Measurements from ENCODE around the gene ABCC2.

ABCC2 gene

DNA sequence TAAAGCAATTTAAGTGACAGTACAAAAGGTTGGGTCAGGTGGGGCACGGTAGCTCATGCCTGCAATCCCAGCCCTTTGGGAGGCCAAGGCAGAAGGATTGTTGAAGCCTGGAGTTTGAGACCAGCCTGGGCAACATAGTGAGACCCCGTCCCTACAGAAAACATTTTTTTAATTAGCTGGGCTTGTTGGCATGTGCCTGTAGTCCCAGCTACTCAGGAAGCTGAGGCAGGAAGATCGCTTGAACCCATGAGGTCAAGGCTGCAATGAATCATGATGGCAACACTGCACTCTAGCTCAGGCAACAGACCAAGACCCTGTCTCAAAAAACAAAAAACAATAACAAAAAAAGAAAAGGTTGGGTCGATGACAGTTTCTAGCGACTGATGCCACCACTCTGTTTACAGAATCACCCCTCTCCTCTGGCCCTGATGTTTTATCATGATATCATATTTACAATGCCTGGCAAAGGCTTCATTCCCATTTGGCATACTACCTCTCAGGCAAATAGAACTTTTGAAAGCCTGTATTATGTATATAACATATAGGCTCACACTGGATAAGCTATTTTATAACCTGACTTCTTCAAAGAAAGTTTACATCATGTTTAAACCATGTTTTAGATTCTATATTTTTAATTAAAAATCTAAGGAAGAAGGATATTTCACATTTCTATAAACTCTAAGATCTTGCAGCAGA, 558 bp upstream of the ABCC2 start:
- ChIA-PET POLR2A (no interaction called here), CTCF (interaction anchor here (1.2 kb wide), 1 partner anchor 64 kb away, joined by 4 read pairs; no protein-coding TSS in a partner anchor)
- TF ChIP-seq, protein P1, sequence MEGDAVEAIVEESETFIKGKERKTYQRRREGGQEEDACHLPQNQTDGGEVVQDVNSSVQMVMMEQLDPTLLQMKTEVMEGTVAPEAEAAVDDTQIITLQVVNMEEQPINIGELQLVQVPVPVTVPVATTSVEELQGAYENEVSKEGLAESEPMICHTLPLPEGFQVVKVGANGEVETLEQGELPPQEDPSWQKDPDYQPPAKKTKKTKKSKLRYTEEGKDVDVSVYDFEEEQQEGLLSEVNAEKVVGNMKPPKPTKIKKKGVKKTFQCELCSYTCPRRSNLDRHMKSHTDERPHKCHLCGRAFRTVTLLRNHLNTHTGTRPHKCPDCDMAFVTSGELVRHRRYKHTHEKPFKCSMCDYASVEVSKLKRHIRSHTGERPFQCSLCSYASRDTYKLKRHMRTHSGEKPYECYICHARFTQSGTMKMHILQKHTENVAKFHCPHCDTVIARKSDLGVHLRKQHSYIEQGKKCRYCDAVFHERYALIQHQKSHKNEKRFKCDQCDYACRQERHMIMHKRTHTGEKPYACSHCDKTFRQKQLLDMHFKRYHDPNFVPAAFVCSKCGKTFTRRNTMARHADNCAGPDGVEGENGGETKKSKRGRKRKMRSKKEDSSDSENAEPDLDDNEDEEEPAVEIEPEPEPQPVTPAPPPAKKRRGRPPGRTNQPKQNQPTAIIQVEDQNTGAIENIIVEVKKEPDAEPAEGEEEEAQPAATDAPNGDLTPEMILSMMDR (IDR thresholded peaks at IDR 0.05; ENCODE audit: insufficient read depth, low read length, missing control alignments), result no peak
- H3K4me3 ChIP-seq (ENCODE audit: low read depth, low read length), result no peak overlapping the region
- DNase-seq (ENCODE audit: low read depth, low spot score), result no peak

DNA sequence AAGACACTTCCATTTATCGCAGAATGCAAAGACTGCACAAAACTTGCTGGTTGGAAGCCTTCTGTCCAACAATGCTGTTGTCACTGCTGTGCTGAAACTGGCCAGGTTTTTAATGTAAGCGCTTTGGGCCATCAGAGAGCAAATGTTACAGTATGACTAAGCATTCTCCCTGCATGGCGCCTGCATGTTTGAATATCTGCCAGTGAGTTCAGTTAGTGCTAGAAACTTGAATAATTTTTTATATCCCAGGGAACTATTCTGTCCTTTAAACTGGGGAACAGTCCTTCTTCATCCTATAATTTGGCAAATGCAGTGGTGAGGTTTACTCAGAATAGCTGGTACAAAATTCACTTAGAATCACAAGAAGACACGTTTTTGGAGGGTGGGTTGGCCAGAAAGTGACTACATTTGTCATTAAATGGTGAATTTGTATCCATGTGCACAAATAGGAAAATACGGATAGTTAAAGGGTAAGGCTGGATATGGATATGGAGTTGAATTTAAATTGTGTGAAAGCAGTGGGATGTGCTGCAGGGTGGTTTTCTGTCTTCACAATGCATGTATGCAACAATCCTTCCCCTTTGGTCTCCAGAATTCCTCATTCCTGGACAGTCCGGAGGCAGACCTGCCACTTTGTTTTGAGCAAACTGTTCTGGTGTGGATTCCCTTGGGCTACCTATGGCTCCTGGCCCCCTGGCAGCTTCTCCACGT, 1.7 kb downstream of the ABCC2 start:
- ChIA-PET POLR2A (no interaction called here), CTCF (interaction anchor here (1.0 kb wide), 2 partner anchors 10 to 61 kb away, joined by 3 to 4 read pairs; no protein-coding TSS in a partner anchor)
- peak; percentile 53 for DNase-seq (ENCODE audit: low read depth, low spot score)
- no peak overlapping the region for H3K4me3 ChIP-seq (ENCODE audit: low read depth, low read length)
- TF ChIP-seq, protein P1 (IDR thresholded peaks at IDR 0.05; ENCODE audit: insufficient read depth, low read length, missing control alignments), result no peak

DNA sequence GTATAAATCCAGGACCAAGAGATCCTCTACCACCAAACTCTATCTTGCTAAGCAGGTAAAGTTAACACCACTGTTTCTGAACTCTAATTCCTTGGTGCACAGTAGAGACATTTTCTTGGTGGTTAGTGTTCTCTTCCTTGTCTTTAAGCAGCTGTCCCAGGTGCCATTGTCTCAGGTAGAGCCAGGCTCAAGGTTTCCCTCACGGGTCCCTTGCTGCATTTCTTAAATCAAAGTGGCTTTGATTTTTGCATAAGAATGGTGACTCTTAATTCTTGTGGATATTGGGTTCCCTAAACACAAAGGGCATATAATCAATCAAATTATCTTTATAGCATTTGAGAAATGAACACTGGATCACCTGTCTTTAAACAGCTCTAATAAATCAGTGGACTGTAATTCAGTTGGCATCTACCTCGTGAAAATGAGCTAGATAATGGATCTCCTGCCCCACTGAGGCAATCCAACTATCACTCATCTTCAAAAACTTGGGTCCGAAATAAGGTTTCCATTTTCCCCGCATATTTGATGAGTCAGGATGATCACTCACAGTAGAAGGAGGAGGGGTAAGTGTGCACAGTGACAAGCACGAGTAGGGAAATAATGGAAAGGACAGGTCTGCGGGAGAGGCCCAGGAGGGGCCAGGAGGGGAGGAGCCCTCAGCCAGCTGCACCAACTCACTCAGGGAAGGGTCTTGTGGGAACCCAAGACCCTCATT, 2.4 kb downstream of the ABCC2 start:
- no peak for DNase-seq (ENCODE audit: low read depth, low spot score)

DNA sequence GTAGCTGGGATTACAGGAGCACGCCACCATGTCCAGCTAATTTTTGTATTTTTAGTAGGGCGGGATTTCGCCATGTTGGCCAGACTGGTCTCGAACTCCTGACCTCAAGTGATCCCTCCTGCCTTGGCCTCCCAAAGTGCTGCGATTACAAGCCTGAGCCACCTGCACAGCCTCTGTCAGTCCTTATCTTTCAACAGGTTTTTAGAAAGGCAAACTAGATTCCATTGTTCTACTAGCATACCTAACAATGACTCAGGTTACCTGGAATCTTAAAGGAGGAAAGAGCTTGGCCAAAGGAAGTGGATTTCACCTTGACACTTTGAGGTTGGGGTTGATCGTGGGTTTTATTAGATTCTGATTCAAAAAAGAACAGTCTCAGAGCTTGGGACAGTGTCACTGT, 3.2 kb downstream of the ABCC2 start:
- TF ChIP-seq, protein P1 (IDR thresholded peaks at IDR 0.05; ENCODE audit: insufficient read depth, low read length, missing control alignments), result no peak
- ChIA-PET CTCF (interaction anchor here (0.7 to 1.4 kb wide), 3 partner anchors 12 to 61 kb away, joined by 3 to 10 read pairs (median 4); no protein-coding TSS in a partner anchor), POLR2A (no interaction called here)
- DNase-seq (ENCODE audit: low read depth, low spot score), result no peak
- no peak overlapping the region for H3K4me3 ChIP-seq (ENCODE audit: low read depth, low read length)

More for the DNA sequence above, 2.4 kb downstream of the ABCC2 start:
- TF ChIP-seq, protein P1 (IDR thresholded peaks at IDR 0.05; ENCODE audit: insufficient read depth, low read length, missing control alignments), result no peak
- ChIA-PET CTCF (interaction anchor here (1.0 kb wide), 2 partner anchors 11 to 61 kb away, joined by 3 to 4 read pairs; no protein-coding TSS in a partner anchor), POLR2A (no interaction called here)
- H3K4me3 ChIP-seq (ENCODE audit: low read depth, low read length), result no peak overlapping the region

DNA sequence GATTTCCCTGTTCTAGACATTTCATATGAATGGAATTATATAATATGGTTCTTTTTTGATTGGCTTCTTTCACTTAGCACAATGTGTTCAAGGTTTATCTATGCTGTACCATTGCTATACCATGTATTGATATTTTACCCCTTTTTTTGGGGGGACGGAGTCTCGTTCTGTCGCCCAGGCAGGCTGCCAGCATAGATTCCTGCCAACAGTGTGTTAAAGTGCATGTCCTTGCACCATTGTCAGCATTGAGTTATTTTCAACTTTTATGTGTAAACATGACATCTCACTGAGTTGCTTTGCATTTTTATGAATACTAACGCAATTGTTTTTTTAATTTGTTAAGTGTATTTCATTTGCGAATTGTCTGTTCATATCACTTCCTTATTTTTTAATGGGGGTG, 4.9 kb downstream of the ABCC2 start:
- no peak for DNase-seq (ENCODE audit: low read depth, low spot score)
- no peak overlapping the region for H3K4me3 ChIP-seq (ENCODE audit: low read depth, low read length)
- TF ChIP-seq, protein P1 (IDR thresholded peaks at IDR 0.05; ENCODE audit: insufficient read depth, low read length, missing control alignments), result no peak
- ChIA-PET CTCF (interaction anchor here (3.0 kb wide), 2 partner anchors 12 to 58 kb away, joined by 10 to 12 read pairs; no protein-coding TSS in a partner anchor), POLR2A (no interaction called here)

All from AG04449 (cell line).